Measurements from ENCODE around the gene PRKAG2.

DNA sequence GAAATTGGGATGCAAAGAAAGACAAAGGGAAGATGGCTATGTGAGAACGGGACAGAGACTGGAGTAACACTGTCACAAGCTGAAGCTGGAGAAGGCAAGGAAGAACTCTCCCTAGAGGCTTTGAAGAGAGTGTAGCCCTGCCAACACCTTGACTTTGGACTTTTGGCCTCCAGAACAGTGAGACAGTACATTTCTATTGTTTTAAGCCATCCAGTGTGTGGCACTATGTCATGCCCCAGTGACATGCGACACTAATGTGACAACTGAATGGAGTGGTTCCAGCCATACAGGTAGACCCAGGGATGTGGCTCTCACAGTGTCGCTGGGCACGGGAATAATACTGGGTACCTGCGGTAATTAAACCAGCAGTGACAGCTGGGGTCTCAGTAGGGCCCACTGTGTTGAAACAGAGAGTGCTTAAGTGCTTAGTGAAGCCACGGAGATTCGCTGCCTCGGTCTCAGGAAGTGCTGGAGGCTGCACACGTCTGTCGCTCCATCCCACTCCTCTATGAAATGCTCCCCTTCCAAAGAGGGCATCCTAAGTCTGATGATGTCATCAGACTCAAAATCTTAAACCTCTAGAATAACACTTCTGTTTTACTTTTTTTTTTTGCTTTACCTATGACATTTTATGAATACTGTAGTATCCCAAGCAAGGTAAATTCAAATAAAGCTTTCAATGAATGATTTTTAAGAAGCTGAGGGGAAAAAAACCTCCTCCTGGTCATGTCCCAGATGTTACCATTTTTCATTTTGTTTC lies 202.6 kb downstream of the PRKAG2 start:
- no peak for TF ChIP-seq EZH2 (IDR thresholded peaks at IDR 0.05; ENCODE audit: borderline replicate concordance, low read length)
- TF ChIP-seq, protein P1, sequence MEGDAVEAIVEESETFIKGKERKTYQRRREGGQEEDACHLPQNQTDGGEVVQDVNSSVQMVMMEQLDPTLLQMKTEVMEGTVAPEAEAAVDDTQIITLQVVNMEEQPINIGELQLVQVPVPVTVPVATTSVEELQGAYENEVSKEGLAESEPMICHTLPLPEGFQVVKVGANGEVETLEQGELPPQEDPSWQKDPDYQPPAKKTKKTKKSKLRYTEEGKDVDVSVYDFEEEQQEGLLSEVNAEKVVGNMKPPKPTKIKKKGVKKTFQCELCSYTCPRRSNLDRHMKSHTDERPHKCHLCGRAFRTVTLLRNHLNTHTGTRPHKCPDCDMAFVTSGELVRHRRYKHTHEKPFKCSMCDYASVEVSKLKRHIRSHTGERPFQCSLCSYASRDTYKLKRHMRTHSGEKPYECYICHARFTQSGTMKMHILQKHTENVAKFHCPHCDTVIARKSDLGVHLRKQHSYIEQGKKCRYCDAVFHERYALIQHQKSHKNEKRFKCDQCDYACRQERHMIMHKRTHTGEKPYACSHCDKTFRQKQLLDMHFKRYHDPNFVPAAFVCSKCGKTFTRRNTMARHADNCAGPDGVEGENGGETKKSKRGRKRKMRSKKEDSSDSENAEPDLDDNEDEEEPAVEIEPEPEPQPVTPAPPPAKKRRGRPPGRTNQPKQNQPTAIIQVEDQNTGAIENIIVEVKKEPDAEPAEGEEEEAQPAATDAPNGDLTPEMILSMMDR (IDR thresholded peaks at IDR 0.05; ENCODE audit: low read length): no peak

Measured in OCI-LY1 (cell line).